ENCODE results near the gene ACVR2A. TPM values are rescaled to one million over a fixed set of nuclear protein-coding genes. Genes with fewer than 3 reads are reported as not detected.

ACVR2A gene
- total RNA-seq, 2 experiments from 2014 or later, result 13.3 to 14.6 TPM

- Histone ChIP-seq H3K27me3 (ENCODE audit: control insufficient read depth in 1 of 2, insufficient read depth in 2 of 2, low read length in 2 of 2) (no peaks in the 10 kb centered on the region), H3K9me3 (ENCODE audit: control insufficient read depth in 1 of 2, insufficient read depth in 1 of 2, low read length in 2 of 2) (no peaks in the 10 kb centered on the region), H3K36me3 (ENCODE audit: insufficient read depth, low read length) (no peaks in the 10 kb centered on the region), H3K4me1 (ENCODE audit: insufficient read depth, low read length) (no peaks in the 10 kb centered on the region), H3K27ac (ENCODE audit: low read depth in 1 of 2, low read length in 2 of 2) (no peak overlapping the region), H3K4me3 (ENCODE audit: low read length) (no peak overlapping the region)
- Mint-ChIP-seq H3K27ac (no peak overlapping the region), H3K4me3 (no peak overlapping the region), H3K27me3 (no peaks in the 10 kb centered on the region), H3K36me3 (ENCODE audit: low read depth) (no peaks in the 10 kb centered on the region), H3K9me3 (no peaks in the 10 kb centered on the region), H3K4me1 (ENCODE audit: low read depth) (peaks cover 46% of the 10 kb centered on the region)
- no peak for TF ChIP-seq CTCF (IDR thresholded peaks at IDR 0.05)
- ATAC-seq (ENCODE audit: poor library complexity) (no peak), DNase-seq (no peak)
- ChIA-PET CTCF (no interaction called here), POLR2A (no interaction called here)
- intact Hi-C loops (cut with DNase I, micrococcal nuclease), result no loop called here
Measured at GRCh38 chr2:147882631-147883030, 37.8 kb downstream of the ACVR2A start.

GRCh38 chr2:147884830-147885229 is 40.0 kb downstream of the ACVR2A start:
- Mint-ChIP-seq H3K4me3 (no peak overlapping the region), H3K36me3 (ENCODE audit: low read depth) (no peaks in the 10 kb centered on the region), H3K27me3 (no peaks in the 10 kb centered on the region), H3K4me1 (ENCODE audit: low read depth) (peaks cover 44% of the 10 kb centered on the region), H3K27ac (no peak overlapping the region), H3K9me3 (no peaks in the 10 kb centered on the region)
- Histone ChIP-seq H3K4me1 (ENCODE audit: insufficient read depth, low read length) (no peaks in the 10 kb centered on the region), H3K4me3 (ENCODE audit: low read length) (no peak overlapping the region), H3K27ac (ENCODE audit: low read depth in 1 of 2, low read length in 2 of 2) (no peak overlapping the region), H3K9me3 (ENCODE audit: control insufficient read depth in 1 of 2, insufficient read depth in 1 of 2, low read length in 2 of 2) (no peaks in the 10 kb centered on the region), H3K27me3 (ENCODE audit: control insufficient read depth in 1 of 2, insufficient read depth in 2 of 2, low read length in 2 of 2) (no peaks in the 10 kb centered on the region), H3K36me3 (ENCODE audit: insufficient read depth, low read length) (no peaks in the 10 kb centered on the region)
- POLR2A ChIA-PET, result no interaction called here
- CTCF ChIA-PET, result no interaction called here
- DNase-seq (no peak), ATAC-seq (ENCODE audit: poor library complexity) (no peak)
- no peak for TF ChIP-seq CTCF (IDR thresholded peaks at IDR 0.05)
- intact Hi-C loops (cut with DNase I, micrococcal nuclease), result no loop called here

GRCh38 chr2:147886136-147886535 is 41.3 kb downstream of the ACVR2A start:
- intact Hi-C loops (cut with DNase I, micrococcal nuclease), result no loop called here
- TF ChIP-seq CTCF (IDR thresholded peaks at IDR 0.05), result no peak
- Mint-ChIP-seq H3K27me3 (no peaks in the 10 kb centered on the region), H3K4me3 (no peak overlapping the region), H3K9me3 (no peaks in the 10 kb centered on the region), H3K27ac (no peak overlapping the region), H3K36me3 (ENCODE audit: low read depth) (no peaks in the 10 kb centered on the region), H3K4me1 (ENCODE audit: low read depth) (peaks cover 38% of the 10 kb centered on the region)
- no peaks in the 10 kb centered on the region for H3K36me3 ChIP-seq (ENCODE audit: insufficient read depth, low read length)
- no peaks in the 10 kb centered on the region for H3K27me3 ChIP-seq (ENCODE audit: control insufficient read depth in 1 of 2, insufficient read depth in 2 of 2, low read length in 2 of 2)
- no peaks in the 10 kb centered on the region for H3K9me3 ChIP-seq (ENCODE audit: control insufficient read depth in 1 of 2, insufficient read depth in 1 of 2, low read length in 2 of 2)
- DNase-seq (no peak), ATAC-seq (ENCODE audit: poor library complexity) (no peak)
- CTCF ChIA-PET, result no interaction called here
- H3K4me1 ChIP-seq (ENCODE audit: insufficient read depth, low read length), result no peaks in the 10 kb centered on the region
- no peak overlapping the region for H3K4me3 ChIP-seq (ENCODE audit: low read length)
- H3K27ac ChIP-seq (ENCODE audit: low read depth in 1 of 2, low read length in 2 of 2), result no peak overlapping the region
- POLR2A ChIA-PET, result no interaction called here

Measured in CD4-positive, alpha-beta T cell (primary cell).